H1 (cell line): ENCODE measurements around the gene PALS2. TPM values are rescaled to one million over a fixed set of nuclear protein-coding genes. Genes with fewer than 3 reads are reported as not detected.

Experiments used
- CTCF ChIA-PET: fragments of 300-600 bp; sonication (Branson Sonifier 250); formaldehyde crosslinking; loops from one replicate; lab custom pipeline; 2021; ENCODE audit not compliant: partially characterized antibody; lab: Charles Lee
- POLR2A ChIA-PET: fragments of 300-600 bp; sonication (Branson Sonifier 250); formaldehyde crosslinking; loops from one replicate; lab custom pipeline; 2021; ENCODE audit warnings: inconsistent platforms; ENCODE audit not compliant: partially characterized antibody; lab: Charles Lee
- DNase-seq, 2 experiments: peaks; one replicate each; pipeline versions ENCODE4 v3.0.0 to v3.0.0-alpha.2; 2010 to 2022; ENCODE audit warnings: low spot score in 2 of 2, low read depth in 1 of 2, mixed read lengths in 1 of 2
- FAIRE-seq: peaks from 2 replicates; lab custom pipeline; 2011; peaks lifted over from hg19 to GRCh38; lab: Jason Lieb, UNC
- H2AFZ ChIP-seq: 2 replicates; pipeline ENCODE4 v1.8.1; 2012; ENCODE audit warnings: low read length, inconsistent platforms
- H2AK5ac ChIP-seq: 2 replicates; pipeline ENCODE4 v1.6.1; 2013; ENCODE audit warnings: low read depth, low read length
- H2BK120ac ChIP-seq: replicated peaks from 2 replicates; pipeline ENCODE3; 2013; ENCODE audit warnings: low read depth, low read length, inconsistent platforms
- H2BK12ac ChIP-seq: 2 replicates; pipeline ENCODE4 v1.6.1; 2013; ENCODE audit warnings: low read depth, low read length
- H2BK15ac ChIP-seq: 2 replicates; pipeline ENCODE4 v1.6.1; 2013; ENCODE audit warnings: low read length
- H2BK20ac ChIP-seq: 2 replicates; pipeline ENCODE4 v1.6.1; 2013; ENCODE audit warnings: low read length
- H2BK5ac ChIP-seq: 2 replicates; pipeline ENCODE4 v1.6.1; 2013; ENCODE audit warnings: low read depth, low read length
- H3K14ac ChIP-seq: 2 replicates; pipeline ENCODE4 v1.6.1; 2013; ENCODE audit warnings: inconsistent platforms; ENCODE audit not compliant: insufficient read length
- H3K18ac ChIP-seq: 2 replicates; pipeline ENCODE4 v1.6.1; 2013; ENCODE audit warnings: low read length; ENCODE audit errors: extremely low read depth
- H3K23ac ChIP-seq: 2 replicates; pipeline ENCODE4 v1.6.1; 2013; ENCODE audit warnings: inconsistent platforms; ENCODE audit not compliant: insufficient read length
- H3K23me2 ChIP-seq: 2 replicates; pipeline ENCODE4 v1.6.1; 2013; ENCODE audit warnings: low read depth, low read length
- H3K27ac ChIP-seq: 2 replicates; pipeline ENCODE4 v1.6.1; 2011; ENCODE audit warnings: low read depth, low read length, inconsistent platforms
- H3K27me3 ChIP-seq, 4 experiments: replicated peaks in 1 of 4; 1 replicate in 1 of 4; 2 replicates in 3 of 4; pipeline versions ENCODE4 v1.6.1 to v1.8.1; 2011 to 2013; ENCODE audit warnings: low read length in 3 of 4, mild to moderate bottlenecking in 3 of 4, inconsistent platforms in 2 of 4, mixed read lengths in 2 of 4, moderate library complexity in 1 of 4; ENCODE audit not compliant: control insufficient read depth in 3 of 4, insufficient read depth in 3 of 4; ENCODE audit errors: extremely low read depth in 1 of 4
- H3K36me3 ChIP-seq, 4 experiments: 2 replicates each; pipeline versions ENCODE4 v1.6.1 to v1.8.1; 2011 to 2013; ENCODE audit warnings: mild to moderate bottlenecking in 4 of 4, low read length in 3 of 4, moderate library complexity in 2 of 4, control low read depth in 1 of 4, inconsistent platforms in 1 of 4; ENCODE audit not compliant: insufficient read depth in 4 of 4, control insufficient read depth in 2 of 4
- H3K4ac ChIP-seq: replicated peaks from 2 replicates; pipeline ENCODE3; 2013; ENCODE audit warnings: low read length, low read depth, mixed read lengths, inconsistent platforms; ENCODE audit not compliant: insufficient read length
- H3K4me1 ChIP-seq, 4 experiments: replicated peaks in 1 of 4; 1 replicate in 1 of 4; 2 replicates in 3 of 4; pipeline versions ENCODE4 v1.6.1 to v1.8.1; 2011 to 2013; ENCODE audit warnings: low read length in 3 of 4, inconsistent platforms in 2 of 4, mixed read lengths in 1 of 4; ENCODE audit not compliant: insufficient read depth in 4 of 4, control insufficient read depth in 3 of 4
- H3K4me2 ChIP-seq, 2 experiments: 2 replicates each; pipeline versions ENCODE4 v1.6.1 to v1.8.1; 2011 to 2013; ENCODE audit warnings: low read depth in 2 of 2, low read length in 2 of 2, control low read depth in 1 of 2, inconsistent platforms in 1 of 2, mild to moderate bottlenecking in 1 of 2; ENCODE audit not compliant: insufficient read depth in 1 of 2
- H3K4me3 ChIP-seq, 4 experiments: fragments of 200-600, 300-600 bp in 1 of 4; sonication (generic), shearing (Covaris generic), sonication (Bioruptor Twin) in 1 of 4; 2 replicates each; pipeline versions ENCODE4 v1.5.1 to v1.8.1; 2011 to 2016; ENCODE audit warnings: low read length in 4 of 4, low read depth in 3 of 4, control low read depth in 2 of 4, inconsistent platforms in 2 of 4, mild to moderate bottlenecking in 2 of 4, mixed read lengths in 1 of 4, moderate library complexity in 1 of 4; ENCODE audit not compliant: insufficient read depth in 2 of 4; ENCODE audit errors: extremely low read depth in 1 of 4
- H3K56ac ChIP-seq: replicated peaks from 2 replicates; pipeline ENCODE3; 2013; ENCODE audit warnings: low read depth, mild to moderate bottlenecking, mixed read lengths, low read length, inconsistent platforms; ENCODE audit not compliant: insufficient read length
- H3K79me1 ChIP-seq: 2 replicates; pipeline ENCODE4 v1.6.1; 2013; ENCODE audit warnings: low read depth, low read length, control low read depth
- H3K79me2 ChIP-seq, 2 experiments: 2 replicates each; pipeline versions ENCODE4 v1.6.1 to v1.8.1; 2012 to 2013; ENCODE audit warnings: low read length in 2 of 2, mild to moderate bottlenecking in 2 of 2, inconsistent platforms in 1 of 2; ENCODE audit not compliant: insufficient read depth in 2 of 2, control insufficient read depth in 1 of 2
- H3K9ac ChIP-seq, 4 experiments: replicated peaks in 1 of 4; 1 replicate in 1 of 4; 2 replicates in 3 of 4; pipeline versions ENCODE4 v1.6.1 to v1.8.1; 2011 to 2013; ENCODE audit warnings: low read depth in 3 of 4, low read length in 3 of 4, control low read depth in 2 of 4, mild to moderate bottlenecking in 2 of 4, moderate library complexity in 2 of 4, inconsistent platforms in 1 of 4; ENCODE audit errors: extremely low read depth in 1 of 4
- H3K9me3 ChIP-seq, 2 experiments: 2 replicates each; pipeline versions ENCODE4 v1.6.1 to v1.8.1; 2012 to 2013; ENCODE audit warnings: mild to moderate bottlenecking in 2 of 2, moderate library complexity in 2 of 2, control low read depth in 1 of 2, inconsistent platforms in 1 of 2, low read depth in 1 of 2, low read length in 1 of 2, mixed read lengths in 1 of 2; ENCODE audit not compliant: insufficient read depth in 2 of 2
- H4K20me1 ChIP-seq, 2 experiments: replicated peaks in 1 of 2; 2 replicates each; pipeline versions ENCODE3 to v1.8.1; 2011 to 2013; ENCODE audit warnings: inconsistent platforms in 2 of 2, low read length in 2 of 2, mild to moderate bottlenecking in 1 of 2; ENCODE audit not compliant: insufficient read depth in 2 of 2, control insufficient read depth in 1 of 2
- H4K5ac ChIP-seq: 2 replicates; pipeline ENCODE4 v1.6.1; 2013; ENCODE audit warnings: low read length, low read depth, mixed read lengths, inconsistent platforms; ENCODE audit not compliant: insufficient read length
- H4K8ac ChIP-seq: 2 replicates; pipeline ENCODE4 v1.8.0; 2013; ENCODE audit warnings: mild to moderate bottlenecking, moderate library complexity, low read length, inconsistent platforms; ENCODE audit not compliant: insufficient read depth; ENCODE audit errors: extremely low read depth
- H4K91ac ChIP-seq: replicated peaks from 2 replicates; pipeline ENCODE3; 2013; ENCODE audit warnings: low read length, mixed read lengths, inconsistent platforms; ENCODE audit not compliant: insufficient read length
- ASH2L ChIP-seq: fragments of 200-600, 300-600 bp; sonication (generic); IDR thresholded peaks from one replicate; pipeline ENCODE4 v1.7.1; 2017; ENCODE audit warnings: low read length
- CEBPB ChIP-seq: IDR thresholded peaks from 2 replicates; pipeline ENCODE4 v1.6.1; 2012; ENCODE audit warnings: low read depth, low read length
- EP300 ChIP-seq, 2 experiments: IDR thresholded peaks; 1 replicate in 1 of 2; 2 replicates in 1 of 2; pipeline ENCODE4 v1.6.1; 2011 to 2012; ENCODE audit warnings: low read depth in 2 of 2, low read length in 2 of 2, mild to moderate bottlenecking in 2 of 2, borderline replicate concordance in 1 of 2, inconsistent platforms in 1 of 2, moderate library complexity in 1 of 2
- FOSL1 ChIP-seq: IDR thresholded peaks from 2 replicates; pipeline ENCODE4 v1.6.1; 2011; ENCODE audit warnings: mild to moderate bottlenecking, low read depth, low read length, moderate library complexity; ENCODE audit not compliant: insufficient read depth
- KDM1A ChIP-seq: fragments of 200-600, 300-600 bp; sonication (generic); IDR thresholded peaks from 2 replicates; pipeline ENCODE4 v1.7.1; 2016; ENCODE audit warnings: mild to moderate bottlenecking, low read length, borderline replicate concordance
- KDM4A ChIP-seq: IDR thresholded peaks from one replicate; pipeline ENCODE4 v1.7.1; 2012; ENCODE audit warnings: low read depth, mild to moderate bottlenecking, moderate library complexity, low read length, inconsistent platforms; ENCODE audit not compliant: severe bottlenecking
- SUZ12 ChIP-seq: fragments of 200-600 bp; sonication (generic); IDR thresholded peaks from 2 replicates; pipeline ENCODE4 v1.6.1; 2012; ENCODE audit warnings: mild to moderate bottlenecking, inconsistent platforms, low read length, moderate library complexity, mixed read lengths
- USF2 ChIP-seq: IDR thresholded peaks from 2 replicates; pipeline ENCODE4 v1.6.1; 2011; ENCODE audit warnings: low read length, improper control_type of control experiment
- WGBS, 2 experiments: shearing (Covaris generic) in 1 of 2; methylation state at CpG; one replicate each; pipeline versions ENCODE4 v1.1.6 to v1.1.7; 2013 to 2015; ENCODE audit warnings: low lambda C conversion rate in 2 of 2, mixed read lengths in 2 of 2, inconsistent platforms in 1 of 2, low coverage in 1 of 2, missing lambda C conversion rate in 1 of 2; ENCODE audit not compliant: insufficient replicate concordance in 2 of 2, insufficient coverage in 1 of 2, insufficient read length in 1 of 2; ENCODE audit errors: extremely low coverage in 1 of 2, missing lambda C conversion rate in 1 of 2; 5-methylcytosine and 5-hydroxymethylcytosine counted together
- polyA plus RNA-seq, 7 experiments: library from polyadenylated mRNA; depleted of rRNA in 3 of 7; stranded (reverse) in 5 of 7; unstranded in 2 of 7; fragments of >200 nt in 5 of 7; fragments of 200-250 nt in 2 of 7; gene quantifications; 1 replicate in 5 of 7; 2 replicates in 1 of 7; 4 replicates in 1 of 7; pipeline versions ENCODE4 v1.2.1 to v1.2.3, GENCODE V29; 2011 to 2013; ENCODE audit warnings: missing spikeins in 2 of 7, mixed read lengths in 2 of 7
- total RNA-seq: library from RNA; stranded (reverse); fragmentation: NEBNext Ultra II Directional; extraction: Animal tissue kit (Norgen Biotek cat#: 25700); gene quantifications from 2 replicates; pipeline ENCODE4 v1.2.1, GENCODE V29; 2021

PALS2 gene
- total and polyA plus RNA-seq, 2 of the 8 experiments (the other 6 are each of a cell fraction or from before 2014, with no cell fraction given): 10.4 to 98.3 TPM

GRCh38 chr7:24572016-24572392 is 1.2 kb upstream of the PALS2 start:
- peaks cover 9% of the 10 kb centered on the region for H3K23me2 ChIP-seq
- no peak overlapping the region for H3K4ac ChIP-seq
- H3K36me3 ChIP-seq: no peaks in the 10 kb centered on the region
- DNase-seq (no peak), FAIRE-seq (no peak)
- H3K4me2 ChIP-seq: peak overlapping the region in 1 of 2 experiments; percentile 90; a peak in 3 of 4 replicates
- 85% methylated on average over 4 of the region's 4 CpGs; no CpG with 5 or more reads in 1 of the 2 experiments for WGBS, 2 experiments
- peak overlapping the region in 1 of 4 experiments; percentile 89; a peak in 1 of 8 replicates for H3K4me3 ChIP-seq
- no peak overlapping the region for H2AK5ac ChIP-seq
- peaks cover 0 to 33% of the 10 kb centered on the region in 2 experiments; a peak in 3 of 4 replicates for H3K79me2 ChIP-seq
- no peak overlapping the region for H4K8ac ChIP-seq
- peaks cover 0 to 18% (median 4%) of the 10 kb centered on the region in 4 experiments; a peak in 4 of 7 replicates for H3K4me1 ChIP-seq
- no peak overlapping the region for H2BK12ac ChIP-seq
- no peaks in the 10 kb centered on the region for H3K9me3 ChIP-seq
- H3K9ac ChIP-seq: no peak overlapping the region
- ChIA-PET POLR2A (interaction anchor here (0.7 to 9.5 kb wide), 3 partner anchors 94 to 178 kb away, joined by 3 to 65 read pairs (median 3); no protein-coding TSS in a partner anchor), CTCF (interaction anchor here (0.6 to 1.8 kb wide), 3 partner anchors 72 to 231 kb away, joined by 3 read pairs; no protein-coding TSS in a partner anchor)
- H4K5ac ChIP-seq: no peak overlapping the region
- H4K20me1 ChIP-seq: peaks cover 0 to 5% of the 10 kb centered on the region in 2 experiments
- no peak overlapping the region for H2BK20ac ChIP-seq
- no peak overlapping the region for H3K14ac ChIP-seq
- H2BK120ac ChIP-seq: no peak overlapping the region
- no peak overlapping the region for H2BK5ac ChIP-seq
- peaks cover 0 to 4% (median 0%) of the 10 kb centered on the region in 4 experiments; a peak in 2 of 7 replicates for H3K27me3 ChIP-seq
- H3K27ac ChIP-seq: no peak overlapping the region
- no peak overlapping the region for H4K91ac ChIP-seq
- no peak overlapping the region for H3K56ac ChIP-seq
- no peak overlapping the region for H2AFZ ChIP-seq
- H2BK15ac ChIP-seq: no peak overlapping the region
- H3K18ac ChIP-seq: no peak overlapping the region
- H3K79me1 ChIP-seq: no peaks in the 10 kb centered on the region
- no peak overlapping the region for H3K23ac ChIP-seq
- TF ChIP-seq EP300 (IDR thresholded peaks at IDR 0.05; ENCODE audit: borderline replicate concordance in 1 of 2, low read depth in 2 of 2, low read length in 2 of 2) (no peak), KDM1A (no peak), USF2 (no peak), KDM4A (no peak), FOSL1 (no peak), ASH2L (no peak), CEBPB (no peak), SUZ12 (no peak)
